GM19240 (cell line): Measurements from ENCODE around the gene LHFPL3.

ENCODE experiments used
- DNase-seq: peaks from one replicate; pipeline ENCODE4 v3.0.0; 2011; ENCODE audit warnings: low spot score; ENCODE audit not compliant: insufficient read length

Gene LHFPL3

GRCh38 chr7:104371216-104371979, 43.0 kb downstream of the LHFPL3 start:
- DNase-seq = no peak

GRCh38 chr7:104371980-104372357, 43.6 kb downstream of the LHFPL3 start:
- DNase-seq = no peak

- no peak for DNase-seq
These were observed 54.2 kb downstream of the LHFPL3 start for GRCh38 chr7:104382616-104383015.

GRCh38 chr7:104386943-104387342, 58.5 kb downstream of the LHFPL3 start:
- DNase-seq = no peak

- no peak for DNase-seq
These were observed 59.8 kb downstream of the LHFPL3 start for GRCh38 chr7:104388222-104388621.

GRCh38 chr7:104395162-104395561, 66.8 kb downstream of the LHFPL3 start:
- no peak for DNase-seq

- DNase-seq = no peak
These were observed 69.0 kb downstream of the LHFPL3 start for GRCh38 chr7:104397442-104397841.

GRCh38 chr7:104408371-104408770, 80.0 kb downstream of the LHFPL3 start:
- DNase-seq = no peak

- DNase-seq = no peak
These were observed 82.3 kb downstream of the LHFPL3 start for GRCh38 chr7:104410742-104411141.

GRCh38 chr7:104412911-104413310, 84.5 kb downstream of the LHFPL3 start:
- no peak for DNase-seq

GRCh38 chr7:104414216-104414615, 85.8 kb downstream of the LHFPL3 start:
- no peak for DNase-seq

- DNase-seq = no peak
These were observed 87.3 kb downstream of the LHFPL3 start for GRCh38 chr7:104415700-104416099.

- no peak for DNase-seq
These were observed 88.5 kb downstream of the LHFPL3 start for GRCh38 chr7:104416866-104417393.

GRCh38 chr7:104431930-104432329, 103.5 kb downstream of the LHFPL3 start:
- DNase-seq = no peak

- no peak for DNase-seq
These were observed 105.7 kb downstream of the LHFPL3 start for GRCh38 chr7:104434129-104434528.

- no peak for DNase-seq
These were observed 114.1 kb downstream of the LHFPL3 start for GRCh38 chr7:104442481-104442880.

GRCh38 chr7:104444017-104444416, 115.6 kb downstream of the LHFPL3 start:
- DNase-seq = no peak

GRCh38 chr7:104445393-104445792, 117.0 kb downstream of the LHFPL3 start:
- DNase-seq = no peak

- DNase-seq = no peak
These were observed 122.5 kb downstream of the LHFPL3 start for GRCh38 chr7:104450861-104451260.

- no peak for DNase-seq
These were observed 124.8 kb downstream of the LHFPL3 start for GRCh38 chr7:104453190-104453589.

- no peak for DNase-seq
These were observed 130.5 kb downstream of the LHFPL3 start for GRCh38 chr7:104458875-104459274.

GRCh38 chr7:104469166-104469820, 140.9 kb downstream of the LHFPL3 start:
- DNase-seq = no peak

- no peak for DNase-seq
These were observed 152.1 kb downstream of the LHFPL3 start for GRCh38 chr7:104480529-104480928.
